ENCODE measurements around the gene KLK6. TPM values are rescaled to one million over a fixed set of nuclear protein-coding genes. Genes with fewer than 3 reads are reported as not detected.
A peak's percentile ranks its signal among the peaks of the same experiment; 100 is the strongest.
"Not testable (repeated sequence)": the region's sequence is repeated elsewhere in the genome, so short reads cannot be mapped to it uniquely, and the experiment has no call there.

The KLK6 gene
- total RNA-seq, 4 donors from 2014 or later = 5.4 to 56.9 (median 9.0) TPM; not detected in 1

GRCh38 chr19:50992666-50993035, 23.3 kb upstream of the KLK6 start:
- TF ChIP-seq EP300 (IDR thresholded peaks at IDR 0.05) = no peak
- no peak for TF ChIP-seq POLR2AphosphoS5 (IDR thresholded peaks at IDR 0.05)
- no peak for TF ChIP-seq POLR2A (IDR thresholded peaks at IDR 0.05)
- TF ChIP-seq, protein P1, sequence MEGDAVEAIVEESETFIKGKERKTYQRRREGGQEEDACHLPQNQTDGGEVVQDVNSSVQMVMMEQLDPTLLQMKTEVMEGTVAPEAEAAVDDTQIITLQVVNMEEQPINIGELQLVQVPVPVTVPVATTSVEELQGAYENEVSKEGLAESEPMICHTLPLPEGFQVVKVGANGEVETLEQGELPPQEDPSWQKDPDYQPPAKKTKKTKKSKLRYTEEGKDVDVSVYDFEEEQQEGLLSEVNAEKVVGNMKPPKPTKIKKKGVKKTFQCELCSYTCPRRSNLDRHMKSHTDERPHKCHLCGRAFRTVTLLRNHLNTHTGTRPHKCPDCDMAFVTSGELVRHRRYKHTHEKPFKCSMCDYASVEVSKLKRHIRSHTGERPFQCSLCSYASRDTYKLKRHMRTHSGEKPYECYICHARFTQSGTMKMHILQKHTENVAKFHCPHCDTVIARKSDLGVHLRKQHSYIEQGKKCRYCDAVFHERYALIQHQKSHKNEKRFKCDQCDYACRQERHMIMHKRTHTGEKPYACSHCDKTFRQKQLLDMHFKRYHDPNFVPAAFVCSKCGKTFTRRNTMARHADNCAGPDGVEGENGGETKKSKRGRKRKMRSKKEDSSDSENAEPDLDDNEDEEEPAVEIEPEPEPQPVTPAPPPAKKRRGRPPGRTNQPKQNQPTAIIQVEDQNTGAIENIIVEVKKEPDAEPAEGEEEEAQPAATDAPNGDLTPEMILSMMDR (IDR thresholded peaks at IDR 0.05) = no peak
- Histone ChIP-seq H3K36me3 (no peaks in the 10 kb centered on the region), H3K4me3 (no peak overlapping the region), H3K27ac (no peak overlapping the region), H3K9me3 (no peaks in the 10 kb centered on the region), H3K27me3 (no peaks in the 10 kb centered on the region), H3K4me1 (no peaks in the 10 kb centered on the region)
- 55% methylated on average over 2 of the region's 2 CpGs for WGBS
- no peak for DNase-seq (ENCODE audit: low spot score in 2 of 2)

DNA sequence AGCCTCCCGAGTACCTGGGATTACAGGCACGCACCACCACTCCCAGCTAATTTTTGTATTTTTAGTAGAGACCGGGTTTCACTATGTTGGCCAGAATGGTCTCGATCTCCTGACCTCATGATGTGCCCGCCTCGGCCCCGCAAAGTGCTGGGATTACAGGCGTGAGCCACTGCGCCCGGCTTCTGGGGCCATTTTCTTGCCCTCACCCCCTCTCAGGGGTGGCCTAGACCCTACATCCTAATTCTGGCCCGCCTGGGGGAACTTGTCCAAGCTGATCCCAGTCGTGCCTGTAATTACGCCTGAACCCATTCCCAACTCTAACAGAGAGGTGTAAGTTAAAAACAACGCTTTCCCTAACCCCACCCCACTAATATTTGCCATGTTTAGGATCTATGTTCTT, 15.0 kb upstream of the KLK6 start:
- not testable (repeated sequence) for DNase-seq (ENCODE audit: low spot score in 2 of 2); H3K9me3 ChIP-seq; H3K4me3 ChIP-seq; H3K27ac ChIP-seq; H3K4me1 ChIP-seq; H3K36me3 ChIP-seq
- peaks cover 38% of the 10 kb centered on the region for H3K27me3 ChIP-seq
- 82% methylated on average over 14 of the region's 14 CpGs for WGBS

- Histone ChIP-seq H3K9me3 (no peaks in the 10 kb centered on the region), H3K4me1 (peaks cover 16% of the 10 kb centered on the region), H3K27ac (no peak within 1 kb of the TSS), H3K36me3 (no peaks in the 10 kb centered on the region), H3K27me3 (peaks cover 42% of the 10 kb centered on the region), H3K4me3 (peak within 1 kb of the TSS; percentile 18)
- no peak for TF ChIP-seq POLR2AphosphoS5 (IDR thresholded peaks at IDR 0.05)
- no peak for TF ChIP-seq EP300 (IDR thresholded peaks at IDR 0.05)
- TF ChIP-seq POLR2A (IDR thresholded peaks at IDR 0.05) = no peak
- TF ChIP-seq, protein P1 (IDR thresholded peaks at IDR 0.05) = no peak
- DNase-seq (ENCODE audit: low spot score in 2 of 2) = no peak
- 11% methylated on average over 21 of the region's 28 CpGs for WGBS
Observed at GRCh38 chr19:50983625-50984292, 14.4 kb upstream of the KLK6 start, which contains the start of gene KLK7. KLK7 (minus strand) TSS chr19:50983917; CDS start chr19:50982399, 1,518 bp downstream.

DNA sequence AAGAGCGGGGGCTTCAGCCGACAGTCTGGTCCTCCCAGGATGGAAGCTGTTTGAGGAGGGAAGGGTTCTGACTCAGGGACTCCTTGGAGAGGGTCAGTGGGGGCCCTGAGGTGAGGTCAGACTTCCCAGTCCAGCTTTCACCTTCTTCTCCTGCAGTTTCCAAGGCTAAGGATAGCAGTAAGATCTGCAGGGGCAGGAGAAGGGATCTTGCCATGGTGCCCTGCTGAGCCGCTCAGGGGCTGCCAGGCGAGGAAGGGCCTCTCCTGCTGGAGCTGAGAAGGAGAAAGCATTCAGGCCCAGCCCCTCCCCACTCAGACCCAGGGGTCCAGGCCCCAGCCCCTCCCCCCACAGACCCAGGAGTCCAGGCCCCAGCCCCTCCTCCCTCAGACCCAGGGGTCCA, 12.8 kb upstream of the KLK6 start:
- Histone ChIP-seq H3K36me3 (no peaks in the 10 kb centered on the region), H3K27ac (no peak overlapping the region), H3K27me3 (peaks cover 47% of the 10 kb centered on the region), H3K9me3 (no peaks in the 10 kb centered on the region), H3K4me1 (peaks cover 19% of the 10 kb centered on the region), H3K4me3 (no peak overlapping the region)
- TF ChIP-seq POLR2A (IDR thresholded peaks at IDR 0.05) (no peak), POLR2AphosphoS5 (IDR thresholded peaks at IDR 0.05) (no peak)
- WGBS = 73% methylated on average over 4 of the region's 4 CpGs
- DNase-seq (ENCODE audit: low spot score in 2 of 2) = no peak

- Histone ChIP-seq H3K4me1 (peaks cover 19% of the 10 kb centered on the region), H3K9me3 (no peaks in the 10 kb centered on the region), H3K27ac (no peak overlapping the region), H3K27me3 (peaks cover 49% of the 10 kb centered on the region), H3K36me3 (no peaks in the 10 kb centered on the region), H3K4me3 (no peak overlapping the region)
- WGBS = 65% methylated on average over 11 of the region's 11 CpGs
- DNase-seq (ENCODE audit: low spot score in 2 of 2) = no peak
- TF ChIP-seq POLR2AphosphoS5 (IDR thresholded peaks at IDR 0.05) = no peak
- no peak for TF ChIP-seq EP300 (IDR thresholded peaks at IDR 0.05)
- TF ChIP-seq, protein P1 (IDR thresholded peaks at IDR 0.05) = no peak
- TF ChIP-seq POLR2A (IDR thresholded peaks at IDR 0.05) = no peak
Observed at GRCh38 chr19:50981587-50982146, 12.3 kb upstream of the KLK6 start.

DNA sequence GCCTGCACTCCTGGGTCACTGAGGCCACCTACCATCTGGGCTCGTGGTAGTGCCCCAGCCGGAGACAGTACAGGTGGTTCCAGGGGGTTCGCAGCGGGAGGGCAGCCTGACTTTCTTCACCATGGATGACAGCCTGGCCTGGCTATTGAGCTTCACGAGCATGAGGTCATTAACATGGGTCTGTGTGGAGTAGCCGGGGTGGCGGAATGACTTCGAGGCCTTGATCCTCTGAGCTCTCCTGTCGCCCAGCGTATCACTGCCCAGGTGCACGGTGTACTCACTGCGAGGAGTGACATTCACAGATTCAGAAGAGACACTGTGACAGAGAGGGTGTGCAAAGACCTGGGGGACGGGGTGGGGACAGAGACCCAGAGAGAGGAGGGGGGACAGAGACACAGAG, 10.8 kb upstream of the KLK6 start:
- WGBS = 76% methylated on average over 13 of the region's 13 CpGs
- Histone ChIP-seq H3K4me3 (no peak overlapping the region), H3K36me3 (no peaks in the 10 kb centered on the region), H3K4me1 (peaks cover 25% of the 10 kb centered on the region), H3K27me3 (peaks cover 49% of the 10 kb centered on the region), H3K27ac (no peak overlapping the region), H3K9me3 (no peaks in the 10 kb centered on the region)
- no peak for DNase-seq (ENCODE audit: low spot score in 2 of 2)
- TF ChIP-seq EP300 (IDR thresholded peaks at IDR 0.05) (no peak), POLR2A (IDR thresholded peaks at IDR 0.05) (no peak), POLR2AphosphoS5 (IDR thresholded peaks at IDR 0.05) (no peak)
- TF ChIP-seq, protein P1 (IDR thresholded peaks at IDR 0.05) = no peak
